Dermis microvascular lymphatic vessel endothelial cell (primary cell): ENCODE results near the gene FEM1C. TPM values are rescaled to one million over a fixed set of nuclear protein-coding genes. Genes with fewer than 3 reads are reported as not detected.

ENCODE experiments used
- DNase-seq, 2 donors: peaks; one replicate each; pipeline versions ENCODE4 v3.0.0 to v3.0.0-alpha.2; 2010; ENCODE audit warnings: low read depth in 2 of 2
- total RNA-seq: library from RNA; depleted of rRNA; stranded (reverse); fragments of >200 nt; gene quantifications from 2 replicates; pipeline ENCODE4 v1.2.1, GENCODE V29; 2014

The FEM1C gene
- total RNA-seq, 1 donor from 2014 or later: 10.9 TPM

DNA sequence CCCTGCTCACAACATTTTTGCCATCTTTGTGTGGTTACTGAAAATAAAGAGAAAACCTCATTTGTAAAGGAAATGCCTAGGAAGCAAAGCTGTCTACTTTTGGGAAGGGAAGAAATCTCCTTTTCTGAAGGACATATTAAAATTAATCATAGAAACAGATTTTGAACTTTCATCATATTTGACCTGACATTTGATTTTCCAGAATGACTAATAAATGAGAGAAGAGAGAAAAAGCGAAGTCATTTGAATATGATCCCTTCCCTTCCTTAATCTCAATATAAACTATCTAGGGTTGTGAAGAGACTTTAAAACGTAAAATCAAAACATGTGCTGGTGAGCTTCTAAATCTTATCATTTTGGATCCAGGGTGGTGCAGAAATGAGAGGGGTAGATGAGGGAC, 66.3 kb downstream of the FEM1C start:
- no peak for DNase-seq

- DNase-seq: no peak
Measured at GRCh38 chr5:115477581-115477980, 67.0 kb downstream of the FEM1C start.

DNA sequence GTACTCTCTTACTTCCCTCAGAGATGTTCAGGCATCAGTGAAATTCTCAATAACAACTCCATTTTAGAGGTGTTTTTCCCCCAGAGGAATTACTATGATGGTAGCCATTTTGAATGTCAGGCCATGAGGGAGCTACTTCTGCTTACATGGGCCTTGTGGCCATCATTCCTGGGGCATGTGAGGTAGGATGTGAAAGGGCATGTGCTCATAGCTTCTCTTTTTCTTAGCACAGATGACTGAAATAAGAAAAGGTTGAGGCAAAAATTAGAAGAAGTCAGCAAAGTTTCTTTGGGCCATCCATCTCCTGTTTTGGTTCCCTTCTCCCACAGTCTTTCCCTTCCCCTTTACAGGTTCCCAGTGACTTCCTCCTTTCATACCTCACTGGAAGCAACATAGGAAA, 68.8 kb downstream of the FEM1C start:
- DNase-seq: no peak

- no peak for DNase-seq
Measured at GRCh38 chr5:115472271-115473025, 72.1 kb downstream of the FEM1C start.

DNA sequence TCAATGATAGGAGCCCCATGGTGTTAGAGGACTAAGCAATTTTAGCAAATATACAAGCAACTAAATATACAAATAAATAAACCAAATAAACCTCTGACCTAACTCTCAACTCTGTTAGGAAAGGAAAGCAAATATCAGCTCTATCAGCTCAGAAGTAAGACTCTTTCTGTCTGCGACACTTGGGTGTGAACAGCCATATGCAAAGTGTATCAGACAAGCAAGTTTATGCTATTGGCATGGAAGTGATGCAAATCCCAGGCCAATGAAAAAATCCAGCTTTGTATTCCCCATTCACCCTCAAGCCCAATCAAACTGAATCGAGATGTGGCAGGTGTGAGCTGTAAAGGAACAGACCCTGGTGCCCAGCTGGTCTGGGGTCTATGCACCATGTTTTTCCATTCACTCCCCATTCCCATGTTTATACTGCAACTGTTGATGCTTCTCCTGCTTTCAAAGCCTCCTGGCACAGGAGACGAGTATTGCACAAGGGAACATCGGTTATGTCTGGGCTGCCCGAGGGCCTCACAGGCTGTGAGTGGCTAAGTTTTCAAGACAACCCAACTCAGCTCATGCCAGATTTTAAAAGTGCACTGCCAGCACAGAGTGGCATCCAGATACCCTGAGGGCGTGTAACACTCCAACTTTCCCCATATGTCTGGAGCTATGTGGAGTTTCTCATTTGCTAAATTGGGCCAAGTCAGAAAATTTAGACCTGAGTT, 73.1 kb downstream of the FEM1C start:
- DNase-seq: no peak

GRCh38 chr5:115470921-115471320, 73.7 kb downstream of the FEM1C start:
- DNase-seq: no peak

Other genes with a start within 250 kb of the FEM1C start
- 1.4 and 2.1 TPM in 2 replicates for gene CCDC112, start 248.1 kb downstream of the FEM1C start, total RNA-seq
- 0.13 and 0.25 TPM in 2 replicates for gene TICAM2, start 57.7 kb upstream of the FEM1C start, total RNA-seq
- 76.5 and 81.7 TPM in 2 replicates for gene TMED7, start 81.3 kb upstream of the FEM1C start, total RNA-seq